Daoy (cell line): ENCODE data around the gene ZNF175. TPM values are rescaled to one million over a fixed set of nuclear protein-coding genes. Genes with fewer than 3 reads are reported as not detected.
"Not testable (repeated sequence)": the region's sequence is repeated elsewhere in the genome, so short reads cannot be mapped to it uniquely, and the experiment has no call there.

ENCODE experiments used
- DNase-seq: peaks from one replicate; pipeline ENCODE4 v3.0.0-alpha.2; 2015; ENCODE audit warnings: low read depth
- total RNA-seq: library from RNA; depleted of rRNA; stranded (reverse); fragments of >200 nt; shearing (Covaris generic); gene quantifications from 2 replicates; pipeline ENCODE4 v1.2.3, GENCODE V29; 2014; rRNA removed

ZNF175 gene
- total RNA-seq, 1 experiment from 2014 or later: 4.5 TPM

- DNase-seq: no peak
These were observed 57.3 kb downstream of the ZNF175 start for GRCh38 chr19:51628153-51628939.

- DNase-seq: not testable (repeated sequence)
These were observed 59.2 kb downstream of the ZNF175 start, which contains the start of gene SIGLEC5 for GRCh38 chr19:51630315-51630714. Gene SIGLEC5, minus strand, starts transcription at chr19:51630401. Its CDS starts 66 bp downstream, at chr19:51630335.

GRCh38 chr19:51632126-51632525, 61.0 kb downstream of the ZNF175 start:
- DNase-seq: no peak

GRCh38 chr19:51637362-51637978, 66.4 kb downstream of the ZNF175 start:
- DNase-seq: no peak

- DNase-seq: no peak
These were observed 68.8 kb downstream of the ZNF175 start for GRCh38 chr19:51639916-51640315.

GRCh38 chr19:51640386-51640785, 69.3 kb downstream of the ZNF175 start:
- DNase-seq: no peak

- DNase-seq: no peak
These were observed 70.6 kb downstream of the ZNF175 start for GRCh38 chr19:51641648-51642047.

Other genes starting within 250 kb of the ZNF175 start
- gene VSIG10L, start 229.1 kb upstream of the ZNF175 start, total RNA-seq: 0.74 and 1.1 TPM in 2 replicates
- gene ETFB, start 204.9 kb upstream of the ZNF175 start, total RNA-seq: 155 and 193 TPM in 2 replicates
- gene CLDND2, start 202.3 kb upstream of the ZNF175 start, total RNA-seq: not detected in 2 replicates
- gene NKG7, start 198.6 kb upstream of the ZNF175 start, total RNA-seq: not detected in 2 replicates
- gene LIM2, start 183.3 kb upstream of the ZNF175 start, total RNA-seq: not detected in 2 replicates
- gene C19orf84, start 180.7 kb upstream of the ZNF175 start, total RNA-seq: not detected in 2 replicates
- not detected in 2 replicates for gene SIGLEC10, start 153.6 kb upstream of the ZNF175 start, total RNA-seq
- gene SIGLEC8, start 112.8 kb upstream of the ZNF175 start, total RNA-seq: not detected in 2 replicates
- gene CEACAM18, start 92.7 kb upstream of the ZNF175 start, total RNA-seq: not detected in 2 replicates
- gene SIGLEC12, start 69.5 kb upstream of the ZNF175 start, total RNA-seq: not detected in 2 replicates
- gene SIGLEC6, start 39.6 kb upstream of the ZNF175 start, total RNA-seq: 0.63 TPM in 1 of 2 replicates, not detected in the other
- 0.74 TPM in 1 of 2 replicates, not detected in the other for gene SIGLEC5, start 59.1 kb downstream of the ZNF175 start, total RNA-seq
- 0.18 and 0.34 TPM in 2 replicates for gene SIGLEC14, start 75.5 kb downstream of the ZNF175 start, total RNA-seq
- gene SPACA6, start 122.0 kb downstream of the ZNF175 start, total RNA-seq: 2.8 and 3.6 TPM in 2 replicates
- gene HAS1, start 152.7 kb downstream of the ZNF175 start, total RNA-seq: not detected in 2 replicates
- 0.74 and 2.9 TPM in 2 replicates for gene FPR1, start 180.6 kb downstream of the ZNF175 start, total RNA-seq
- gene FPR2, start 189.9 kb downstream of the ZNF175 start, total RNA-seq: not detected in 2 replicates
- gene FPR3, start 223.9 kb downstream of the ZNF175 start, total RNA-seq: not detected in 2 replicates